Measurements from ENCODE around the gene SAMD13. TPM values are rescaled to one million over a fixed set of nuclear protein-coding genes. Genes with fewer than 3 reads are reported as not detected.

SAMD13 gene
- total RNA-seq, 2 experiments from 2014 or later: not detected

GRCh38 chr1:84319662-84320061 lies 18.2 kb downstream of the SAMD13 start:
- Histone ChIP-seq H3K36me3 (ENCODE audit: insufficient read depth, low read length) (no peaks in the 10 kb centered on the region), H3K4me3 (ENCODE audit: low read length) (no peak overlapping the region), H3K9me3 (ENCODE audit: control insufficient read depth in 1 of 2, insufficient read depth in 1 of 2, low read length in 2 of 2) (no peaks in the 10 kb centered on the region), H3K27me3 (ENCODE audit: control insufficient read depth in 1 of 2, insufficient read depth in 2 of 2, low read length in 2 of 2) (peaks cover 0 to 5% of the 10 kb centered on the region in 2 experiments), H3K27ac (ENCODE audit: low read depth in 1 of 2, low read length in 2 of 2) (no peak overlapping the region), H3K4me1 (ENCODE audit: insufficient read depth, low read length) (no peaks in the 10 kb centered on the region)
- no peaks in the 10 kb centered on the region for H3K9me3 Mint-ChIP-seq
- H3K4me1 Mint-ChIP-seq (ENCODE audit: low read depth): no peaks in the 10 kb centered on the region
- H3K27ac Mint-ChIP-seq: no peak overlapping the region
- ChIA-PET POLR2A (no interaction called here), CTCF (no interaction called here)
- no peak for TF ChIP-seq CTCF (IDR thresholded peaks at IDR 0.05)
- DNase-seq (no peak), ATAC-seq (ENCODE audit: poor library complexity) (no peak)
- no peaks in the 10 kb centered on the region for H3K36me3 Mint-ChIP-seq (ENCODE audit: low read depth)
- no peak overlapping the region for H3K4me3 Mint-ChIP-seq
- peaks cover 16% of the 10 kb centered on the region for H3K27me3 Mint-ChIP-seq
- intact Hi-C loops (cut with DNase I, micrococcal nuclease): no loop called here

- H3K4me3 Mint-ChIP-seq: no peak overlapping the region
- POLR2A ChIA-PET: no interaction called here
- H3K9me3 Mint-ChIP-seq: no peaks in the 10 kb centered on the region
- intact Hi-C loops (cut with DNase I, micrococcal nuclease): no loop called here
- CTCF ChIA-PET: no interaction called here
- Histone ChIP-seq H3K27ac (ENCODE audit: low read depth in 1 of 2, low read length in 2 of 2) (no peak overlapping the region), H3K4me3 (ENCODE audit: low read length) (no peak overlapping the region), H3K9me3 (ENCODE audit: control insufficient read depth in 1 of 2, insufficient read depth in 1 of 2, low read length in 2 of 2) (no peaks in the 10 kb centered on the region), H3K27me3 (ENCODE audit: control insufficient read depth in 1 of 2, insufficient read depth in 2 of 2, low read length in 2 of 2) (no peaks in the 10 kb centered on the region), H3K4me1 (ENCODE audit: insufficient read depth, low read length) (no peaks in the 10 kb centered on the region), H3K36me3 (ENCODE audit: insufficient read depth, low read length) (no peaks in the 10 kb centered on the region)
- H3K4me1 Mint-ChIP-seq (ENCODE audit: low read depth): no peaks in the 10 kb centered on the region
- DNase-seq (no peak), ATAC-seq (ENCODE audit: poor library complexity) (no peak)
- no peak for TF ChIP-seq CTCF (IDR thresholded peaks at IDR 0.05)
- no peak overlapping the region for H3K27ac Mint-ChIP-seq
- H3K27me3 Mint-ChIP-seq: no peaks in the 10 kb centered on the region
- no peaks in the 10 kb centered on the region for H3K36me3 Mint-ChIP-seq (ENCODE audit: low read depth)
Measured at GRCh38 chr1:84327830-84328229, 26.3 kb downstream of the SAMD13 start.

GRCh38 chr1:84330125-84330984 lies 28.8 kb downstream of the SAMD13 start:
- H3K27me3 Mint-ChIP-seq: no peaks in the 10 kb centered on the region
- no peak for DNase-seq

More at GRCh38 chr1:84330125-84330984, 28.8 kb downstream of the SAMD13 start:
- Mint-ChIP-seq H3K36me3 (ENCODE audit: low read depth) (no peaks in the 10 kb centered on the region), H3K27ac (no peak overlapping the region), H3K4me3 (no peak overlapping the region), H3K4me1 (ENCODE audit: low read depth) (peaks cover 6% of the 10 kb centered on the region), H3K9me3 (peaks cover 1% of the 10 kb centered on the region)
- POLR2A ChIA-PET: no interaction called here
- H3K4me3 ChIP-seq (ENCODE audit: low read length): no peak overlapping the region
- intact Hi-C loops (cut with DNase I, micrococcal nuclease): no loop called here
- CTCF ChIA-PET: interaction anchor here (0.6 kb wide), 1 partner anchor 794 kb away, joined by 3 read pairs; no protein-coding TSS in a partner anchor
- no peak for TF ChIP-seq CTCF (IDR thresholded peaks at IDR 0.05)
- H3K4me1 ChIP-seq (ENCODE audit: insufficient read depth, low read length): no peaks in the 10 kb centered on the region
- no peaks in the 10 kb centered on the region for H3K27me3 ChIP-seq (ENCODE audit: control insufficient read depth in 1 of 2, insufficient read depth in 2 of 2, low read length in 2 of 2)
- no peaks in the 10 kb centered on the region for H3K9me3 ChIP-seq (ENCODE audit: control insufficient read depth in 1 of 2, insufficient read depth in 1 of 2, low read length in 2 of 2)
- no peaks in the 10 kb centered on the region for H3K36me3 ChIP-seq (ENCODE audit: insufficient read depth, low read length)
- no peak overlapping the region for H3K27ac ChIP-seq (ENCODE audit: low read depth in 1 of 2, low read length in 2 of 2)
- no peak for ATAC-seq (ENCODE audit: poor library complexity)
